Activated naive CD4-positive, alpha-beta T cell treated with anti-CD3 and anti-CD28 coated beads, Interleukin-2, amount 50 U/mL, for 16 hours (primary cell): ENCODE data around the gene HIVEP3.
"Not testable (repeated sequence)": the region's sequence is repeated elsewhere in the genome, so short reads cannot be mapped to it uniquely, and the experiment has no call there.

Source experiments
- DNase-seq: peaks from one replicate; pipeline ENCODE4 v3.0.0-alpha.2; 2020

HIVEP3 gene

DNA sequence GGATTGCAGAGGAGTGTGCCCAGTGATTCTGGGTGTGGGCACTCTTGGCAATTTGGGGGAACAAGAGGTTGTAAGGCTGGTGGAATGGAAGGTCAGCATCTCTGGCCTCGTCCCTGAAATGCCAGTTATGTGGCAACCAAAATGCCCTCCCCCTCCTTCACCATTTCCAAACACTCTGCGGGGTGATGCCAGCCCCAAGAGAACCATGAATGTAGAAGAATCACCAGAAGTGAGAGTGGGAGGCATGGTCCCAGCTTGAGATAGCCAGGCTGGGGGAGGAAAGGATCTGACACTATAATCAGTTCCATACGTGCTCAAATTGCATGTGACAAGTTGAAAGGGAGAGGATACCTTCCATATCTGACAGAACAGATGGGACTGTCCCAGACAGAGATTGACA lies 345.5 kb downstream of the HIVEP3 start:
- no peak for DNase-seq

DNA sequence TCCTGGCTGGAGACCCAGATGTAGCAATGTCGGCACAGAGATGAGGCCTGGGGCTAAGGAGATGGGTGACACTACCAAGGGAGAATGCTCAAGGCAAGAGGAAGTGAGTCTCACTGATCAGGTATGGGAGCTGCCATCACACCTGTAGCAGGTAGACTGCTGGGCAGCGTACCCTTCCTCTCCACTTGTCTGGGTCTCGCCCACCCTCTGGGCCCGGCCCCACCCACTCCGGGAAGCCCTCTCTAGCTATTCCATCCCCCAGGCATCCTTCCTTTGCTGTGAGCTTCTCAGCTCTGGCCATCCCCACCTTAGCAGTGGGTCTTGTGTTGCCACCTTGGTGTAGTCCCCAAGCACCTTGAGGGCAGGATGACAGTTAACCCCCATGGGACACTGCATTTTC lies 346.5 kb downstream of the HIVEP3 start:
- no peak for DNase-seq

DNA sequence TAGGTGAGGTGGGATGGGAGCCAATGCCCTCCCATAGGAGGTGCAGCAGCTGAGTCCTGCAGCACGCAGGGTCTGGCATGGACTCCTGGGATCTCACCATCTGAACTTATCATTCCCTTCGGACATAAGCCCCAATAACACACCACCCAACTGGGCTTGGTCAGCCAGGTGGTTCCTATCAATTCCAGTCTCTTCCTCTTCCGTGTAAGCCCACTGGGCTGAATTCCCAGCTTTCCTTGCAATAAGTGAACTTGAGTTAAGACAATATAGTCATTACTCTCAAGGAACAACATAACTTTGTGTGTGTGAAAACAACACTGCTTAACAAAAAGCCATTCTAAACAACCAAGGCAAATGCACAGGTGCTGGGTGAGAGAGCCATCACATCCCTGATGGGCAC lies 347.7 kb downstream of the HIVEP3 start:
- DNase-seq = no peak

DNA sequence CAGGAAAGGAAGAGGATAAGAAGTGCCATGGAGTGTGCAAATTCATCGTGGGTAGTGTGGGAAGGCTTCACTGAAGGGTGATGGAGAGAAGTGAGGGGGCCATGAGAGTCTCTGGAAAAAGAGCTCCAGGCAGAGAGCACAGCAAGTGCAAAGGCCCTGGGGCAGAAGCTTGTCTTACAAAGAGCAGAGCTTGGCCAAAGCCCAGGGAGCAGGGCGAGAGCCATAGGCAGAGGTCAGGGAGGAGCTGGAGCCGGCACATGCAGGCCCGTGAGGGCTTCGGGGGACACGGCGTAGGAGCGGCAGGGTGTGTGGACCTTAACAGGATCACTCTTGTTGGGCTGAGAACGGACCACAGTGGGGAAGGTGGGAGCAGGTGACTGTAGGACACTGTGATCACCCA lies 350.5 kb downstream of the HIVEP3 start:
- DNase-seq = no peak

DNA sequence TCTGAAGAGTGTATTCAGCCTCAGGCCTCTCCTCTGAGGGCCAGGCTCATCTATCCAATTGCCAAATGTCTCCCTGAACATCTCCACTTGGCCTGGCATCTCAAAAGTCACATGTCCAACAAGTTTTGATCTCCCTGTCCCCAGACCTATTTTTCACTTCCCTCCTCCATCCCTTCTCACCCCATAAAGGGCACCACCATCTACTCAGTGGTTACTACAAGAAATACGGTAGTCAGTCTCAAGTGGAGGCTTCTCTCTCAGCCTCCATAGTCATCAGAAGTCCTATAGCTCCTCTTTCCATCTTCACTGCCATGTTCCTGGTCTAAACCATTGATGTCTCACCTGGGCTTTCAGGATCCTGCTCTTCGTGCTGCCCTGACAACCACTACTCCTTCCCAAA lies 351.8 kb downstream of the HIVEP3 start:
- DNase-seq = no peak

DNA sequence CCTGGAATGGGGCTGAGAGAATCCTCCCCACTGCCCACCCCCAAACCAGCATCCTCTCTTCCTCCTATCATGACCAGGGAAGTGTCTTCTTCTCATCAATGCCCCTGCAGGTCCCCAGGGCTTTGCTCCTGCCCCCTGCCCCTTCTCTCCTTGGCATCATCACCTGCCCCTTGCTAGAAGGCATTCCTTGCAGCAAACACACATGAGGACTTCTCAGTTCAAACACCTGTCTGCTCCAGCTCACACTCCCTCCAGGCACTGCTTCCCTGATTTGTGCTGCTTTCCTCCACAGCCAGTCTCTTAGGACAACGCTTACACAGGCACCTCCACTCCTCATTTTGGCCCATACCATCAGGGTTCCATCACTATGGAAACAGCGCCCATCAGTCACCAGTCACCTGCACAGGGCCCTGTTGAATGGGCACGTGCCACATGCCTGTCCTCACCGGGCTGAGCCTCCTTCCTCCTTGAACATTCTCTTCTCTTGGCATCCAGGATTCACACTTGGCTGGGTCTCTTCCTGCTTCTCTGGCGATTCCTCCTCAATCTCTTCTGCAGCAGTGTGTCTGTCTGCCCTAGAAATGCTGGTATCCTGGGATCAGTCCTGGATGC lies 352.3 kb downstream of the HIVEP3 start:
- no peak for DNase-seq

DNA sequence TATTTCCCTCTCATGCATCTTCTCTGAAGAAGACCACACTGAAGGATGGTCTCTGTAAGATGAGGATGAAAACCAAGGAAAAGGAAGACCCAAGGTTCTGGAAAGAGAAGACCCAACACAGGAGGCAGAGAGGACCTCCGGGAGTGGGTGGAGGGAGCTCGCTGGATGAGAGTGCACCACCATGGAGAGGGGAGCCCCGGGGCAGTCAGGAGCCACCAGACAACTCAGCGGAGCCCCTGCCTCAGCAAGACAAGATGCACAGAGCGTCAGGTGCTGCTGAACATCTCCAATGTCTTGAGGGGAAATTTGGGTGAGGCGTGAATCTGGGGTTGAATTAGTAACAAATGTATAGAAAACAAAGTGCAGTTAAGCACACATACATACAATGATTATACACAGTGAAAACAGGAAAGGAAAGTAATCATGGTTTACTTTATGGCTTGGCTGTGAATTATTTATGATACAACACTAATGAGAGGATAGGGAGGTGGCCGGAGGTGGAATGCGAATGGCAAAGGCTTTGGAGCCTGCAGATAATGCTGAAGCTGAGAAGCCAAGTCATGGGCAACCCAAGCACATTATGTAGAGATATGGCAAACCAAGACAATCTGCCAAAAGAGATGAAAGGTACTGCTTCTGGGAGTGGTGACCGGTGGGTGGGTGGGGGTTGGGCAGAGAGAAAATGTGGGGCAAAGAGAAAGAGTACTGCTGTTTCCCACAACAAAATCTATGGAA lies 353.8 kb downstream of the HIVEP3 start:
- no peak for DNase-seq

DNA sequence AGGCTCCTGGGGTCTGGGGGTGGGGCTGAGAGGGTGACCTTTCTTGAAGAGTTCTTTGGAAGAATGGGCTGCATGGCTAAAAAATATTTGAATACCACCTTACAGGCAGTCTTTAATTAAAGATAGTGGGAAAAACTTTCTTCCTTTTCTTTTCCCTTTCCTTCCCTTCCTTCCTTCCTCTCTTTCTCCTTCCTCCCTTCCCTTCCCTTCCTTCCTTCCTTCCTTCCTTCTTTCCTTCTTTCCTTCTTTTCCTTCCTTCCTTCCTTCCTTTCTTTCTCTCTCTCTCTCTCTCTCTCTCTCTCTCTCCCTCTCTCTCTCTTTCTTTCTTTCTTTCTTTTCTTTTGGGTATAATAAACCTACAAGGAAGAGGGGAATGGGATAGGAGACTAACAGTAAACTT lies 356.4 kb downstream of the HIVEP3 start:
- no peak for DNase-seq

DNA sequence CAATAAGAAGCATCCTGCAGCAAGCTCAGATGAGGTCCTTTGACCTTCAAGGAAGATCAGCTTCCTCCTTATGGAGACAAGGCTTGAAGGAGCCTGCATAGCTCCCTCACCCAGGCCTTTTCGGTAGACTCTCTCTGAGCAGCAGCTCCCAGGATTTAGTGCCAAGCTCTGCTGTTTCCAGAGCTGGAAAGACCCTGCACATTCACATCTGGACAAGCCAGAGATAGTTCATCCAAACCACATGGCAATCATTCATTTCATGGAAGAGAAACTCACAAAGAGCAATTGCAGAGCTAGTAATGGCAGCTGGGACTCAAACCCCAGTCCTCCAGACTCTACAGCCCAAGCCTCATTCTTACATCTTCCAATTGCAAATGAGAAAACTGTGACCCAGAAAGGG lies 357.8 kb downstream of the HIVEP3 start:
- DNase-seq = no peak

DNA sequence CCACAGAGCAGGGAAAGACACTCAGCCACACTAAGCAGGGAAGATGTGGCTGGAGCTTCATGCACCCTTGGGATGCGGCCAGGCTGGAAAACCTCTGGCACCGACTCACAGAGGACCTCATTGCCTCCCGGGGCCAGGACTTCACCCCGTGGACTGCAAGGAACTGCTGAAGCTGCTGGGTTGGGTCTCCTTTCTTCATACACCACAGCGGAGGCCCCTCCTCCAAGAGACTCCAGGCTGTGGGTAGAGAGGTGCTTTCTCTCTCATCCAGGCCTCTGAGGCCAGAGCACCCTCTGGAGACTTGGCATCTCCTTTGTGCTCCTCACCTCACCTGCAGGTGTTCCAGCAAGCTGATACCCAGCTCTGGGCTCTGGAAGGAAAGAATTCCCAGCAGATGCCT lies 358.2 kb downstream of the HIVEP3 start:
- DNase-seq = no peak

DNA sequence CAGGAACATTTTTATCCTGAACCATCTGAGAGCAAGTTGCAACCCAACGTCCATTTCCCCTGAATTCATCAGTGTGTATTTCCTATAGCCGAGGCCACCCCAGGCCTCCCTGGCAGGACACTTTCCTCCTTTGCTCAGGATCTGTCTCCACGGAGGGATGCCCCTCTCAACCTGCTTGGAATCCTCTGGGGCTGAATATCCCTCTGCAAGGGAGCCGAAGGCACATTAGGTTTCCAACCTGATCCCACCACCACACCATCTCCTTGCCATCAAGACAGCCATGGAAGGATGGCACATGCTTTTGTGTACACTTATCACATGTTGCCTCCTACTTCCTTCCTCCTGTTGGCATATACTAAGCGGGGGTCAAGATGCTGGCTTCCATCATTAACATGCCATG lies 359.4 kb downstream of the HIVEP3 start:
- DNase-seq = no peak

DNA sequence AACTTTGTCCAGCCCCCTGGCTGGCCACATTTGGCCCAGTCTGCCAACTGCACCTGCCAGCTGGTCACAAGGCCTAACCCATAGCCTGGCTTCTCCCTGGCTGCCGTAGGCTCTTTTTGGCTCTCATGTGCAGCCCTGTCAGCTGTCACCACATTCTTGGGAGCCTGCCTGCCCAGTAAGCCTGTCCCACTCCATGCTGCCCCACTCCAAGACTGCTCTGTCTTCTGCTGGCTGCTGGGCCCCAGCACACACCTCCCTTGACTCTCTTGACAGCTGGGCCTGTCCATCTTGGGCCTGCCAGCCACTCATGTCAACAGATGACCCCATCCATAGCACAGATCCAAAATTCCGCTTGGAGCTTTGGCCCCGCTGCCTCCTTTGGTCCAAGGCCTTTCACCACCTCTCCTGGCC lies 360.0 kb downstream of the HIVEP3 start:
- no peak for DNase-seq

DNA sequence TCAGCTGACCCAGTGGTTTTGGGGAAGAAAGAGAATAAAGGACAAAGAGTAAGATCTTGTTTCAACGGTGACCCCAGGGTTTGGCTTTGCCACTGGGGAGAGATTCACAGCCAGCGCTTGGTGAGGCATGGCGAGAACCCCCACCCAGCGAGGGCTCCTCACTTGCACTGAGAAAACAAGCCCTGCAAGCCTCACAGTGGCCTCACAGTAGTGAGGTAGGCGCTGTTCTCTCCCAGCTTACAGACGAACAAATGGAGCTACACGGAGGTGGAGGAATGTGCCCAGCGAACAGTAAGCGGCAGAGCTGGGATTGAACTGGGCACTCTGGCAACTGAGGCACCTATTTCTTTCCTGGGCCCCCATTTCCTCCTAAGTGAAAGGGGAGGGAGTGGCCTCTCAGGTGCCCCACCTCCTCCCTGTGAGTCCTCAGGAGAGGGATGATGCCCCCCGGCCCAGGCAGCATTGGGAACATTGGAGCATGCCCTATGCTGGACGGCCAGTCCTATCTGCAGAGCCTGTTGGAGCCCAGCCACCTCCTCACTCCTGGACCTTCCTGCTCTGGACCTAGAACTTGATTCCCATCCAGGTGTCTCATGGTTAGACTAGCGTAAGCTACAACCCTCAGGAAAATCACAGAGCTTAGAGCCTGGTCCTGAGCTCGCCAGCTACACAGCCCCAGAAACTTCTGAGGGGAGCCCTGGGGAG lies 360.8 kb downstream of the HIVEP3 start:
- no peak for DNase-seq

DNA sequence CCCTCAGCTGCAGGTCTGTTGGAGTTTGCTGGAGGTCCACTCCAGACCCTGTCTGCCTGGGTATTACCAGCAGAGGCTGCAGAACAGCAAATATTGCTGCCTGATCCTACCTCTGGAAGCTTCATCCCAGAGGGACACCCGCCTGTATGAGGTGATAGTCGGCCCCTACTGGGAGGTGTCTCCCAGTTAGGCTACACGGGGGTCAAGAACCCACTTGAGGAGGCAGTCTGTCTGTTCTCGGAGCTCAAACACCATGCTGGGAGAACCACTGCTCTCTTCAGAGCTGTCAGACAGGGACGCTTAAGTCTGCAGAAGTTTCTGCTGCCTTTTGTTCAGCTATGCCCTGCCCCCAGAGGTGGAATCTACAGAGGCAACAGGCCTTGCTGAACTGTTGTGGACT lies 364.0 kb downstream of the HIVEP3 start:
- DNase-seq = not testable (repeated sequence)

DNA sequence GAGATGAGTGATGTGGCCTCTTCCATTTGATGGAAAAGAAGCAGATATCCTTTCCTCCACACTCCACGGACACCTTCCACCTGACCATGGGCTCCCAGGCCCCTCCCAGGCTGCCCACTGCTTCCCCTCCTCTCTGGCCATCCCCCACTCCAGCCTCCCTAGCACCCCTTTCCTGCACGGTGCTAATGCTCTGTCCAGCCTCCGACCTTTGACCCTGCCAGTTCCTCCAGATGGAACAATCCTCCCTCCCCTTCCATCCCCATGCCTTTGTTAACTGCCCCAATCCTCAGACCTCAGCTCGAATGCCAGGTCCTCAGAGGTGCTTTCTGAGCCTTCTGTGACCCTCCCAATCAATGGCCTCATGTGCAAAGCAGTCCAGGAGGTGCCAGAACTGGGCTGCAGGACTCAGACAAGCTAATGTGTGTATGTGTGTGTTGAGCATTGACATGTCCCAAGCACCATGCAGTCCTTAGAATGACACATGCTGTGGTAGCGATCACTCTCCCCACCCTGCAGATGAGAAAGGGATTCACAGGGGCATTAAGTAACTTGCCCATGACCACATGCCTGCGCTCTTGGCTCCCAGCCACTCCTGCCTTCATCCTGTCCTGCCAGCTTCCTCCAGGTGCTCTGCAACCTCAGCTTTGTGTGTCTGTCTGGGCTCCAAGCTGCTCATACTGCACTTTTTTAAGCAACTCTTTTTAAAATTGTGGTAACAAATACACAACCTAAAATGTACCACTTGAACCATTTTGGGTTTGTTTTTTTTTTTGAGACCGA lies 370.8 kb downstream of the HIVEP3 start:
- DNase-seq = no peak

DNA sequence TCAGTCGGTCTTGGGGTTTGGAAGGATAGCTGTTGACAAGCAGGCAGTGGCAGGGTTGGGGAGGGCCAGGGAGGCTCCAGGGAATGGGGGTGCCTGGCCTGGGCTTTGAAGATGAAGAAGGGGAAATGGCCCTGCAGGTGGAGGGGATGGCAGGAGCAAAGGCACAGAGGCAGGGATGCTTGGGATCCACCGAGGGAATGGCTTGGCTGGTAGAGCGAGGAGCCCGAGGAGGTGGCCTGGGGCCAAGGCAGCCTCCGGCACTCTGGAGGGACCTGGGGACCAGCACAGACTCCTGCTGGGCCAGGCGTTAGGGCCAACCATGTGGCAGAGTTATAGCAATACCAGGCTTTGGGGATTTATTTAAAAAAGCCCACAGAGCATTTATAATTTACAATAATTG lies 371.4 kb downstream of the HIVEP3 start:
- no peak for DNase-seq

DNA sequence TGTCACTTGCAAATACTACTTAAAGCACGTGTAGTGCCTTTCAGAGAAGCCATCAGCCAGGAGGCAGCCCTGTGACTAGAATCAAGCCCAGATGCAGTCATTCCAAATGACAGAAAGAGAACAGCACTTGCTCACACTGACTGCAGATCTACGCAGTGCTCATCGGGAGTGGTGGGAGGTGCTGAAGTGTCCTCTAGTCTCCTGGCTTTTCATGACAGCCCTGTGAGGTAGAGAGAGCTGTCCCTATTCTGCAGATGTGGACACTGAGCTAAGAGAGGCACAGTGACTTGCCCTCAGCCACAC lies 371.9 kb downstream of the HIVEP3 start:
- no peak for DNase-seq

DNA sequence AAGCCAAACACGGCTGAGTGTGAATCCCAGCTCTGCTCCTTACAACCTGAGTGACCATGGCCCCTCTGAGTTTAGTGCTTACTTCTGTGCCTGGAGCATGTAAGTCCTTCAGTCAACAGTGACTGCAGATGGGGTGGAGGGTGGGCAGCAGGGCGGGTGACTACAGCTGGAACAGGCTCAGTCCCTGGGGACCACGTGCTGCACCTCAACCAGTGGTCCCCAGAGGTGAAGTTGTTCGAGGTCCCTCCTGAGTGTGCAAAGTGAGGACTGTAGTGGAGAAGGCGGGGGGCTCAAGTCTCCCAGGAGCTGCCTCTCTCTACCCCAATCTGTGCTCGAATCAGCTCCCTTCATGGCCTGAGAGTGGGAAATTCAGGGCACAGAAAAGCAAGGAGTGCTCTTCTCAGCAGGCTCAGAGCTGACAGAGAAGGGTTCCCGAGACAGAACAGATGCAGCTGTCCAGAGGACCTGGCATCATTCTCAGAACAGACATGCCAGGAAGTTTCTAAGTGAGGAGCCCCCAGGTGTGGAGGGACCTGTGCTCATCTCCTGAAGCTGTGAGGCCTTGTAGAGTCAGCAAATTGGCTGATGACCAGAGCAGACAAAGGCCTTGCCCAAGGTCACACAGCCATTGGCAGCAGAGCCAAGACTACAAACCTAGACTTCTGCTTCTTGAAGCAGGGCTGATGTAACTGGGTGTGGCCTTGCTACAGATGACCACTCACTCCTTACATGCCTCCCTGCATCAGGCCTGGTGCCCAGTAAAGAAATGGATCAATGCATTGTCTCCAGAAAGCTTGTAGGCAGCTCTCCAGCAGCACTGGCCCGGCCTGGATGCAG lies 372.5 kb downstream of the HIVEP3 start:
- no peak for DNase-seq

DNA sequence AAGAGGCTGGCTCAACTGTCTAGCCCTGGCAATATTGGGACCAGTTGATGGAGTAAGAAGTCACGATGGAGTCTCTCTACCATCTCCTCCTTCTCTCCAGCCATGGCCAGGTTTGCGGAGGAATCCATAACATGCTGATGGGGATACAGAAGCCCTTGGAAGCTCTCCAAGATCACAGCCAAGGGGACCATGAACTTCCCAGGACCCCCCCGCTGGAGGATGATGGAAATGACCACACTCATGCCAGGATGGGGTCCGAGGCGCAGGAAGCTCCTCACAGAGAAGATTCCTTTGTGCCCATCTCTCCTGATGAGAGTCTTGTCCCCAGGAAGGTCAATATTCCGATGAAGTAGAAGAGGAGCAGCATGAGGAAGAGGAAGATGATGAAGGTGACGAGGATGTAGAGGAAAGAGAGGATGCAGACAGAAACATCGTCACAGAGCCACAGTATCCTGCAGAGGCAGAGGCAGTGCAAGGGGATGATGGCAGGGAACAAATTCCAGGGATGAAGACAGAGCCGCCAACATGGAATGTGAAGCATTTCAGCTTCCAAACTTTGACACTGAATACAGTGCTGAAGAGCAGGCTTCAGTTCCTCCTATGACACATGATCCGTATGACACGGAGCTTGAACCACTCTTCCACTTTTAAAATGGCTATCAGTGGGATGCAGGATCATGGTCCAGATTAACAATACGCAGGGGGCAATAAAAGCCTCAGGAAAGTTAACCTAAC lies 376.4 kb downstream of the HIVEP3 start:
- DNase-seq = no peak

DNA sequence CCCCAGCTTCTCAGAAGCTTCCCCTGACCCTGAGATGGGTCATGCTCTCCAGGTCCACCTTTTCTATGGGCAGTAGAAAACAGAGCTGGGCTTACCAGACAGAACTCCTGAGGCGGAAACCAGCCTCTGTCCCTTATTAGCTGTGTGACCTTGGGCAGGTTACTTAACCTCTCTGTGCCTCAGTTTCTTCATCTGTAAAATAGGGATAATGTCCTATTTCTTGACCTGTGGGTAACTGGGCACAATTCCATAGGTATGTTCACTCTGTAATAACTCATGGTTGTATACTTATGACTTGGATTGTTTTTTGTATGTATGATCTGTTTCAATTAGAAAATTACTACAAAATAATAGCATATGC lies 377.1 kb downstream of the HIVEP3 start:
- no peak for DNase-seq

DNA sequence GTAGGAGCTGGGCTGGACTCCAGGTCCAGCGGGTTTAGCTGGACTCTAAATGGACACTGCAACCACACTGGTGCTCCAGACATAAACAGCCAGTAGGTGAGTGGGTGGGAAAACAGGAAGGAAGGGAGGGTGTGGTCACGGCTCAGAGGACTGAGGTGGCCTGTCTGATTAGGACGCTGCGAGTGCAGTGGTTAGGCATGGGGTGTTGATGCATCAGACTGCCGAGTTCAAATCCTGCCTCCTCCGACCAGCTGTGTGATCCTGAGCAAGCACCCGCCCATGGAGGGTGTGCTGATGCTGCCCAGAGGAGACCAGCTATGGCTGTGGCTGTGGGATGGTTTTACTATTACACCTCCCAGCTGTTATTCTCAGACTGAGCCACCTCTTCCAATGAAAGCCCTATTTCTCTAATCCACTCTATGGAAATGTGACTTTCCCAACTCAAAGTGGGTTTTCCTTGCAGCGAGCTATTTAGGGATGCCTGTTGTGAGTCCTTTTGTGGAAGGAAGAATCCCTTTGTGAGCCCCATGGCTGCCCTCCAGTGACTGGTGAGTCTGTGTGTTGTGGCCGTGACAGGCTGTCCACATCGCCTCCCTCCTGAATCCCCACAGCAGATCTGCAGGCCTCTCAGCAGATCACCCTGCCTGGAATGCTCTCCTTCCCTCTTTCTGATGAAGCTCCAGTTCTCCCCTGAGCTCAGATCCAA lies 377.7 kb downstream of the HIVEP3 start:
- peak; percentile 8 for DNase-seq

DNA sequence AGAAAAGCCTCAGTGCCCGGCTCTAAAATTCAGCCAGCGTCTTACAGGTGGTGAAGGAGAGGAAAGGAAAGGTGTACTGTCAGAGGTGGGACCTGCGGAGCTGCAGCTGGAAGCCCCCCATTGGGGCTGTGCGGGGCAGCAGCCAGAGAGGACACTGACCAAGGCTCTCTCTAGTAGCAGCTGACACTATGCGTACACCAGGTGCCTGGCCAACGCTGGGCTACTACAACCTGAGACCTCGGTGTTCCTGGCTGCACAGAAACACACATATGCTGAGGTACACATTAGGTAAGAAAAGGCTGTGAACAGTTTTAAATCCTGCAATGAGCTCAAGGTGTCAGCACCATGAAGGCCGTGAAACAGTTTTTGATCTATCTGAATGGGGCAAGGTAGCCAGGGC lies 378.7 kb downstream of the HIVEP3 start:
- DNase-seq = peak; percentile 4
